Measurements from ENCODE around the gene FBXW4. TPM values are rescaled to one million over a fixed set of nuclear protein-coding genes. Genes with fewer than 3 reads are reported as not detected.

The FBXW4 gene
- total and polyA plus RNA-seq, 9 of the 15 experiments (the other 6 are each of a cell fraction or from before 2014, with no cell fraction given): 1.0 to 10.6 (median 5.4) TPM

GRCh38 chr10:101666083-101666482 lies 28.9 kb downstream of the FBXW4 start:
- Histone ChIP-seq H3K4me1 (replicated peaks in 1 of 2; ENCODE audit: control insufficient read depth in 2 of 2, insufficient read depth in 2 of 2, low read length in 2 of 2) (no peaks in the 10 kb centered on the region), H3K36me3 (ENCODE audit: control insufficient read depth, insufficient read depth, low read length) (peaks cover 3% of the 10 kb centered on the region; the same call in 1 of the 3 replicates), H3K27ac (ENCODE audit: extremely low read depth, low read depth, low read length) (no peak overlapping the region), H3K9me1 (ENCODE audit: control insufficient read depth, insufficient read depth, low read length) (no peaks in the 10 kb centered on the region), H3K79me2 (ENCODE audit: control insufficient read depth, insufficient read depth, low read length) (no peaks in the 10 kb centered on the region), H3K9ac (ENCODE audit: insufficient read depth in 1 of 2, low read depth in 2 of 2, low read length in 2 of 2) (no peak overlapping the region), H3K4me3 (no peak overlapping the region), H2AFZ (ENCODE audit: low read depth, low read length) (no peak overlapping the region), H3K9me3 (replicated peaks; ENCODE audit: control insufficient read depth, insufficient read depth, low read depth, low read length) (no peaks in the 10 kb centered on the region), H3K27me3 (ENCODE audit: control insufficient read depth in 2 of 2, insufficient read depth in 2 of 2, low read length in 2 of 2) (no peaks in the 10 kb centered on the region), H3K4me2 (ENCODE audit: insufficient read depth, low read length) (no peak overlapping the region), H4K20me1 (replicated peaks; ENCODE audit: control insufficient read depth, insufficient read depth, low read length) (no peaks in the 10 kb centered on the region)
- 43% methylated on average over 8 of the region's 9 CpGs for WGBS (ENCODE audit: insufficient coverage, low coverage, missing lambda C conversion rate)
- DNase-seq (ENCODE audit: extremely low read depth in 1 of 4, low spot score in 3 of 4): no peak
- BruUV-seq (replicated peaks): no TSS peak
- in situ Hi-C loops (cut with MboI): no loop called here
- no peak for FAIRE-seq
- ATAC-seq: no peak
- ChIA-PET POLR2A (interaction anchor here (1.5 kb wide), 1 partner anchor 13 kb away, joined by 3 read pairs; no protein-coding TSS in a partner anchor), CTCF (ENCODE audit: low intra/inter-chr PET ratio) (no interaction called here)
- intact Hi-C loops (cut with micrococcal nuclease): no loop called here
- TF ChIP-seq ZKSCAN3 (CRISPR knock-in tag; IDR thresholded peaks at IDR 0.05) (no peak), ZNF407 (IDR thresholded peaks at IDR 0.05; ENCODE audit: low read depth) (no peak), BACH1 (tag; IDR thresholded peaks at IDR 0.05) (no peak), DPF2 (IDR thresholded peaks at IDR 0.05) (no peak)

Data from K562 (cell line).